GM12878 (cell line): Measurements from ENCODE around the gene WSCD2. TPM values are rescaled to one million over a fixed set of nuclear protein-coding genes. Genes with fewer than 3 reads are reported as not detected.

Source experiments
- ATAC-seq: fragments of 200-7000 bp; cut with Tn5 transposase; 3 replicates; pipeline ENCODE4 v1.9.1; 2020; ENCODE audit warnings: mild to moderate bottlenecking, moderate library complexity
- BruUV-seq: library from RNA; stranded (reverse); fragments of 400-500 nt; replicated peaks from 2 replicates; lab custom pipeline; 2021; lab: Mats Ljungman, UMichigan
- CTCF ChIA-PET: fragments of 300-600 bp; sonication (Branson Sonifier 250); formaldehyde crosslinking; extraction: SDS; loops from one replicate; lab custom pipeline; 2021; ENCODE audit warnings: inconsistent platforms; lab: Yijun Ruan, JAX
- POLR2A ChIA-PET: fragments of 350-600 bp; formaldehyde crosslinking; extraction: SDS; loops from one replicate; lab custom pipeline; 2021; ENCODE audit warnings: inconsistent platforms; lab: Charles Lee
- RAD21 ChIA-PET: fragments of 300-600 bp; sonication (Branson Sonifier 250); formaldehyde crosslinking; loops from one replicate; lab custom pipeline; 2023; ENCODE audit warnings: antibody characterized with exemption; ENCODE audit not compliant: unreplicated experiment; lab: Charles Lee
- SMC1A ChIA-PET: fragments of 300-600 bp; sonication (Branson Sonifier 250); formaldehyde crosslinking; loops from one replicate; lab custom pipeline; 2023; ENCODE audit not compliant: unreplicated experiment, uncharacterized antibody; lab: Charles Lee
- DNase-seq: peaks from one replicate; pipeline ENCODE4 v3.0.0-alpha.2; 2011; ENCODE audit warnings: low read depth, low spot score
- FAIRE-seq: peaks from 3 replicates; lab custom pipeline; 2011; peaks lifted over from hg19 to GRCh38; lab: Jason Lieb, UNC
- H2AFZ ChIP-seq: 2 replicates; pipeline ENCODE4 v1.6.0; 2011; ENCODE audit warnings: low read depth, low read length, control low read depth; ENCODE audit not compliant: control insufficient read depth
- H3K27ac ChIP-seq: 2 replicates; pipeline ENCODE4 v1.5.1; 2011; ENCODE audit warnings: control low read depth; ENCODE audit not compliant: control insufficient read depth, insufficient read depth
- H3K27me3 ChIP-seq, 2 experiments: replicated peaks in 1 of 2; 2 replicates each; pipeline versions ENCODE4 v1.6.0 to v1.6.1; 2011; ENCODE audit warnings: low read length in 1 of 2; ENCODE audit not compliant: control insufficient read depth in 2 of 2, insufficient read depth in 2 of 2
- H3K36me3 ChIP-seq, 2 experiments: 2 replicates each; pipeline ENCODE4 v1.5.1; 2011; ENCODE audit warnings: low read length in 1 of 2; ENCODE audit not compliant: control insufficient read depth in 2 of 2, insufficient read depth in 2 of 2
- H3K4me1 ChIP-seq: 2 replicates; pipeline ENCODE4 v1.6.1; 2011; ENCODE audit warnings: mild to moderate bottlenecking, low read length, moderate library complexity, mixed read lengths; ENCODE audit not compliant: control insufficient read depth, insufficient read depth
- H3K4me2 ChIP-seq: 2 replicates; pipeline ENCODE4 v1.6.0; 2011; ENCODE audit warnings: control low read depth; ENCODE audit not compliant: control insufficient read depth, insufficient read depth
- H3K4me3 ChIP-seq: fragments of 200-600 bp; sonication (generic); 2 replicates; pipeline ENCODE4 v1.5.1; 2016
- H3K79me2 ChIP-seq: 2 replicates; pipeline ENCODE4 v1.6.0; 2011; ENCODE audit warnings: low read length; ENCODE audit not compliant: control insufficient read depth, insufficient read depth
- H3K9ac ChIP-seq: 2 replicates; pipeline ENCODE4 v1.8.0; 2011; ENCODE audit warnings: low read length, control low read depth, mixed read lengths; ENCODE audit not compliant: control insufficient read depth, insufficient read depth
- H3K9me3 ChIP-seq: replicated peaks from 3 replicates; pipeline ENCODE4 v1.5.1; 2011; ENCODE audit warnings: mild to moderate bottlenecking, low read length; ENCODE audit not compliant: control insufficient read depth, insufficient read depth
- H4K20me1 ChIP-seq: 2 replicates; pipeline ENCODE4 v1.6.0; 2011; ENCODE audit not compliant: control insufficient read depth, insufficient read depth
- ZBTB11 ChIP-seq: fragments of 450-650 bp; formaldehyde crosslinking; IDR thresholded peaks from 2 replicates; pipeline ENCODE4 v1.5.0; 2022; ENCODE audit warnings: mild to moderate bottlenecking, missing genetic modification characterization
- ZBTB33 ChIP-seq: fragments of 450-650 bp; IDR thresholded peaks from 2 replicates; pipeline ENCODE4 v1.6.1; 2017; ENCODE audit warnings: mild to moderate bottlenecking
- ZBTB4 ChIP-seq: fragments of 450-650 bp; formaldehyde crosslinking; IDR thresholded peaks from 2 replicates; pipeline ENCODE4 v1.4.0; 2022; ENCODE audit warnings: mild to moderate bottlenecking, moderate library complexity
- WGBS: methylation state at CpG from one replicate; pipeline ENCODE4 v1.1.6; 2016; ENCODE audit warnings: low lambda C conversion rate; ENCODE audit not compliant: insufficient replicate concordance, insufficient coverage; ENCODE audit errors: missing lambda C conversion rate; 5-methylcytosine and 5-hydroxymethylcytosine counted together
- in situ Hi-C: fragments of 300-500 bp; cut with MboI; formaldehyde crosslinking; loops from 9 replicates; pipeline ENCODE4 v1.14.3; 2018; ENCODE audit warnings: mixed read lengths
- intact Hi-C: fragments of 100-400 bp; cut with micrococcal nuclease; formaldehyde crosslinking; loops from one replicate; pipeline ENCODE4 v1.14.2; 2022; ENCODE audit not compliant: unreplicated experiment
- polyA plus RNA-seq, 11 experiments: library from polyadenylated mRNA; depleted of rRNA in 4 of 11; unstranded in 6 of 11; stranded (reverse) in 5 of 11; fragments of >200 nt; fragmentation: Nextera tagmentation in 4 of 11; fragmentation: Illumina TruSeq in 1 of 11; extraction: Ambion mirVana in 4 of 11; extraction: Trizol in 1 of 11; gene quantifications; 1 replicate in 1 of 11; 2 replicates in 10 of 11; pipeline versions ENCODE4 v1.2.1 to v1.2.3, GENCODE V29; 2011 to 2016; ENCODE audit warnings: inconsistent platforms in 2 of 11, missing spikeins in 2 of 11, low read depth in 1 of 11
- total RNA-seq, 4 experiments: library from RNA; depleted of rRNA in 3 of 4; stranded (reverse); fragments of >200 nt in 3 of 4; fragmentation: Illumina TruSeq in 1 of 4; extraction: Trizol in 1 of 4; gene quantifications; 2 replicates each; pipeline versions ENCODE4 v1.2.1 to v1.2.3, GENCODE V29; 2013 to 2021

WSCD2 gene
- total and polyA plus RNA-seq, 10 of the 15 experiments (the other 5 are each of a cell fraction or from before 2014, with no cell fraction given): 0.41 TPM; not detected in 9

- RAD21 ChIA-PET: interaction anchor here (1.5 kb wide), 1 partner anchor 78 kb away, joined by 4 read pairs; no protein-coding TSS in a partner anchor
- no peak overlapping the region for H3K4me2 ChIP-seq
- no peak for FAIRE-seq
- no peak for TF ChIP-seq ZBTB4 (CRISPR knock-in tag)
- no peak for TF ChIP-seq ZBTB33
- TF ChIP-seq ZBTB11 (CRISPR knock-in tag): no peak
- TF ChIP-seq, all 136 proteins: peak for 0
- ChIA-PET SMC1A (interaction anchor here (1.0 to 1.3 kb wide), 3 partner anchors 81 to 355 kb away, joined by 3 read pairs; no protein-coding TSS in a partner anchor), POLR2A (interaction anchor here (0.5 kb wide), 1 partner anchor 409 kb away, joined by 3 read pairs; no protein-coding TSS in a partner anchor), CTCF (interaction anchor here (1.2 to 1.4 kb wide), 3 partner anchors 10 to 356 kb away, joined by 3 to 4 read pairs (median 4); no protein-coding TSS in a partner anchor)
- Histone ChIP-seq H3K4me3 (no peak overlapping the region), H3K4me1 (no peaks in the 10 kb centered on the region; the same call in 1 of the 2 replicates), H3K79me2 (no peaks in the 10 kb centered on the region), H4K20me1 (no peaks in the 10 kb centered on the region), H3K36me3 (no peaks in the 10 kb centered on the region), H3K9ac (no peak overlapping the region), H3K9me3 (no peaks in the 10 kb centered on the region), H2AFZ (no peak overlapping the region), H3K27ac (no peak overlapping the region), H3K27me3 (no peaks in the 10 kb centered on the region)
- in situ Hi-C loops: no loop called here
- DNase-seq: no peak
- peak; percentile 41 for ATAC-seq
- WGBS: 27% methylated on average over 3 of the region's 3 CpGs
- no TSS peak for BruUV-seq
- intact Hi-C loops: loop anchor here (5.0 to 10.0 kb wide), 2 partner anchors 91 to 353 kb away; no protein-coding TSS in a partner anchor
These were observed 27.4 kb upstream of the WSCD2 start for GRCh38 chr12:108101605-108102175.
